NCI-H2081 (cell line): Measurements from ENCODE around the gene F8.
A peak's percentile ranks its signal among the peaks of the same experiment; 100 is the strongest.
"Not testable (repeated sequence)": the region's sequence is repeated elsewhere in the genome, so short reads cannot be mapped to it uniquely, and the experiment has no call there.

Experiments used
- DNase-seq, 2 experiments: peaks; one replicate each; lab custom pipeline; 2025; lab: John Stamatoyannopoulos, UW

F8 gene

GRCh38 chrX:154986826-154987575 lies 35.5 kb downstream of the F8 start:
- DNase-seq = no peak

GRCh38 chrX:154981116-154981411 lies 41.5 kb downstream of the F8 start:
- no peak for DNase-seq

- DNase-seq = peak; percentile 63 to 65
Observed at GRCh38 chrX:154980330-154981115, 42.0 kb downstream of the F8 start.

- DNase-seq = no peak
Observed at GRCh38 chrX:154979629-154980028, 42.9 kb downstream of the F8 start.

GRCh38 chrX:154968353-154968752 lies 54.2 kb downstream of the F8 start:
- no peak for DNase-seq

GRCh38 chrX:154967603-154968002 lies 54.9 kb downstream of the F8 start:
- no peak for DNase-seq

GRCh38 chrX:154961947-154962346 lies 60.6 kb downstream of the F8 start:
- no peak for DNase-seq

- not testable (repeated sequence) for DNase-seq
Observed at GRCh38 chrX:154955799-154956198, 66.7 kb downstream of the F8 start.

GRCh38 chrX:154939265-154939664 lies 83.3 kb downstream of the F8 start:
- DNase-seq = not testable (repeated sequence)

GRCh38 chrX:154924771-154925170 lies 97.8 kb downstream of the F8 start:
- not testable (repeated sequence) for DNase-seq

GRCh38 chrX:154918060-154918483 lies 104.5 kb downstream of the F8 start:
- DNase-seq = peak; percentile 36 to 70

GRCh38 chrX:154914052-154914451 lies 108.5 kb downstream of the F8 start:
- DNase-seq = no peak

GRCh38 chrX:154910528-154910927 lies 112.0 kb downstream of the F8 start:
- not testable (repeated sequence) for DNase-seq

- not testable (repeated sequence) for DNase-seq
Observed at GRCh38 chrX:154910048-154910447, 112.5 kb downstream of the F8 start.

GRCh38 chrX:154908821-154909220 lies 113.7 kb downstream of the F8 start:
- no peak for DNase-seq

GRCh38 chrX:154902408-154902807 lies 120.1 kb downstream of the F8 start:
- no peak for DNase-seq

- DNase-seq = no peak
Observed at GRCh38 chrX:154900323-154900722, 122.2 kb downstream of the F8 start.

GRCh38 chrX:154892296-154892695 lies 130.2 kb downstream of the F8 start:
- no peak for DNase-seq

- peak in 1 of 2 experiments; percentile 2 for DNase-seq
Observed at GRCh38 chrX:154890990-154891639, 131.4 kb downstream of the F8 start.

GRCh38 chrX:154886789-154887221 lies 135.7 kb downstream of the F8 start:
- not testable (repeated sequence) for DNase-seq

GRCh38 chrX:154886069-154886788 lies 136.3 kb downstream of the F8 start, which contains the start of gene F8A1:
Gene F8A1 (plus strand): TSS chrX:154886355. CDS start chrX:154886375, 20 bp downstream.
- not testable (repeated sequence) for DNase-seq

- not testable (repeated sequence) for DNase-seq
Observed at GRCh38 chrX:154885549-154885948, 137.0 kb downstream of the F8 start.
